GM10248 (cell line): ENCODE results near the gene PRRX2.

Experiments used
- CTCF ChIA-PET: fragments of 300-600 bp; sonication (Branson Sonifier 250); formaldehyde crosslinking; extraction: SDS; loops from one replicate; lab custom pipeline; 2021; ENCODE audit warnings: antibody characterized with exemption; lab: Yijun Ruan, JAX
- POLR2A ChIA-PET: fragments of 350-650 bp; sonication (Branson Sonifier 250); formaldehyde crosslinking; extraction: SDS; loops from one replicate; lab custom pipeline; 2020; ENCODE audit warnings: antibody characterized with exemption; lab: Yijun Ruan, JAX
- DNase-seq: peaks from one replicate; pipeline ENCODE4 v3.0.0; 2012; ENCODE audit errors: extremely low spot score
- CTCF ChIP-seq: IDR thresholded peaks from 2 replicates; pipeline ENCODE4 v1.5.1; 2012; ENCODE audit warnings: mild to moderate bottlenecking, low read depth; ENCODE audit errors: extremely low read depth, missing control alignments, control extremely low read depth

Gene PRRX2

DNA sequence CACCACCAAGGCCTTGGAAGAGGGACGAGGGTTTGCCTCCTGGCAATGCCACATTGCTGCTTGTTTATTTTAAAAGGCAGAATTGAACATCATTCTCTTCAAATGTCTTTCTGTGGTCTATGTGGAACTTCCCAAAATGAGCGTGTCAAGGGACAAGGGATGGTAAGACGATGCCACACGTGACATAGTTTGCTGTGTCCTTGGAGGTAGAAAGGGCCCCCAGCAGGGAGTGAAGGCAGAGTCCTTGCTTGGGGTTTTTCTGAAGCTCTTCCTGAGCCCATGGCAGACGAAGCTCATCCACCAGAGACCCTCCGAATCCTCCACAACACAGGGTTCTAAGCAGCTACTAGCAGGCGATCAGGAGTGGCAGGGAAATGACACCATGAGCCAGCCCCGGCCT lies 28.3 kb downstream of the PRRX2 start:
- CTCF ChIA-PET = interaction anchor here (1.1 to 1.3 kb wide), 2 partner anchors 16 to 33 kb away, joined by 3 read pairs; no protein-coding TSS in a partner anchor
- no peak for TF ChIP-seq CTCF
- POLR2A ChIA-PET = no interaction called here
- DNase-seq = no peak

DNA sequence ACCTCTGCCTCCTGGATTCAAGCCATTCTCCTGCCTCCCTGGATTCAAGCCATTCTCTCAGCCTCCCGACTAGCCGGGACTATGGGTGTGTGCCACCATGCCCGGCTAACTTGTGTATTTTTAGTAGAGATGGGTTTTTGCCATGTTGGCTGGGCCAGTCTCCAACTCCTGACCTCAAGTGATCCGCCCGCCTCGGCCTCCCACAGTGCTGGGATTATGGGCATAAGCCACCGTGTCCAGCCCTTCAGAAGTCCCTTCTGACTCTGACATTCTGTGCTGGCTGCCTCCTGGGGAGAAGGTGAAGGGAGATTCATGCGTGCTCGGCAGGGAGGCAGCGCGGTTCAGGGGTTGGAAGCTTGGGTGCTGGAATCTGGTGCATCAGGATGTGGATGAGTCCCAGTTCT lies 28.8 kb downstream of the PRRX2 start:
- ChIA-PET CTCF (interaction anchor here (1.1 kb wide), 1 partner anchor 32 kb away, joined by 3 read pairs; no protein-coding TSS in a partner anchor), POLR2A (no interaction called here)
- TF ChIP-seq CTCF = no peak
- no peak for DNase-seq

- DNase-seq = no peak
- no peak for TF ChIP-seq CTCF
- ChIA-PET CTCF (interaction anchor here (1.0 kb wide), 1 partner anchor 22 kb away, joined by 3 read pairs; no protein-coding TSS in a partner anchor), POLR2A (no interaction called here)
Observed at GRCh38 chr9:129695870-129696269, 30.4 kb downstream of the PRRX2 start.

GRCh38 chr9:129696944-129697655 lies 31.7 kb downstream of the PRRX2 start:
- no peak for DNase-seq
- POLR2A ChIA-PET = no interaction called here
- TF ChIP-seq CTCF = no peak
- CTCF ChIA-PET = no interaction called here

GRCh38 chr9:129697656-129698253 lies 32.3 kb downstream of the PRRX2 start:
- no peak for DNase-seq
- TF ChIP-seq CTCF = no peak
- POLR2A ChIA-PET = no interaction called here
- CTCF ChIA-PET = no interaction called here

DNA sequence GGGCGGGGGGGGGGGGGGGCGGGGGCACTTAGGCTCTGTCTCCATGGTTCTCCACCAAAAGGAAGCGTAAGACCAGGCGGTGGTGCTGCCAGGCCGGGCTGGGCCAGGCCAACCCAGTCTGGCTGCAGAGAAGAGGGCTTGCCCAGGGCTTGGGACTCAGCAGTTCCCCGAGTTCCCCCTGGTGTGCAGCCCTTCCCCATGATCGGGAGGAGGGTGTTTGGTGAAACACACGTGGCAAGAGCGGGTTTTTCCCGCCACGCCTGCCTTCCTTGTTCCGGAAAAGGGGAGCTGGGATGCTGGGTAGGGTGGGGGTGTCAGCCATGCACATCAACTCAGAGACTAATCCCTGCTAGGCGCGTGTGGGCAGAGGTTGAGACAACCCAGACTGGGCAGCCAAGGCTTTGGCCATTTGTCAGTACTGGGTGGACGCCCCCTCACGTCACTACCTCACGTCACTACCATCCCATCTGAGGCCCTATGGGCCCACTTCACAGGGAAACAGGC lies 32.9 kb downstream of the PRRX2 start:
- no peak for DNase-seq
- POLR2A ChIA-PET = no interaction called here
- CTCF ChIA-PET = no interaction called here

More for the DNA sequence above, 32.9 kb downstream of the PRRX2 start:
- no peak for TF ChIP-seq CTCF
